Esophagus squamous epithelium (tissue), 5 donors: ENCODE measurements around the gene MRGPRX4. TPM values are rescaled to one million over a fixed set of nuclear protein-coding genes. Genes with fewer than 3 reads are reported as not detected.
"Not testable (repeated sequence)": the region's sequence is repeated elsewhere in the genome, so short reads cannot be mapped to it uniquely, and the experiment has no call there.

Source experiments
- DNase-seq: peaks from one replicate; lab custom pipeline; 2025; lab: John Stamatoyannopoulos, UW
- H3K27ac ChIP-seq, 4 donors: fragments of 200-600 bp; sonication (generic); one replicate each; pipeline ENCODE4 v1.5.1; 2016 to 2019; ENCODE audit warnings: mild to moderate bottlenecking in 1 of 4
- H3K27me3 ChIP-seq, 4 donors: fragments of 200-600 bp; sonication (generic); 1 replicate in 3 of 4; 2 replicates in 1 of 4; pipeline versions ENCODE4 v1.5.1 to v1.6.0; 2017 to 2021; ENCODE audit warnings: antibody characterized with exemption in 1 of 4
- H3K36me3 ChIP-seq, 3 donors: fragments of 200-600 bp; sonication (generic); one replicate each; pipeline ENCODE4 v1.5.1; 2016 to 2019
- H3K4me1 ChIP-seq, 3 donors: fragments of 200-600 bp; sonication (generic); one replicate each; pipeline ENCODE4 v1.5.1; 2017 to 2019
- H3K4me3 ChIP-seq, 4 donors: fragments of 200-600 bp; sonication (generic); 1 replicate in 3 of 4; 2 replicates in 1 of 4; pipeline ENCODE4 v1.5.1; 2016 to 2019; ENCODE audit warnings: mild to moderate bottlenecking in 2 of 4, moderate library complexity in 1 of 4
- H3K9me3 ChIP-seq, 3 donors: fragments of 200-600 bp; sonication (generic); one replicate each; pipeline ENCODE4 v1.5.1; 2016 to 2019
- CTCF ChIP-seq, 6 experiments: fragments of 450-650 bp in 4 of 6; fragments of 200-600 bp in 2 of 6; sonication (generic) in 2 of 6; IDR thresholded peaks; one replicate each; pipeline ENCODE4 v1.5.1; 2016 to 2019; ENCODE audit warnings: antibody characterized with exemption in 6 of 6, mild to moderate bottlenecking in 4 of 6, moderate library complexity in 4 of 6
- POLR2A ChIP-seq, 4 donors: fragments of 450-650 bp; IDR thresholded peaks; one replicate each; pipeline ENCODE4 v1.6.1; 2017; ENCODE audit warnings: antibody characterized with exemption in 4 of 4, mild to moderate bottlenecking in 4 of 4, moderate library complexity in 3 of 4
- WGBS, 2 donors: methylation state at CpG; one replicate each; pipeline ENCODE4 v1.1.5; 2018; 5-methylcytosine and 5-hydroxymethylcytosine counted together
- intact Hi-C: fragments of 100-400 bp; cut with DNase I; formaldehyde crosslinking; loops from one replicate; pipeline ENCODE4 v1.15.0; 2022
- total RNA-seq, 4 donors: library from RNA; depleted of rRNA; stranded (reverse); fragments of >200 nt; gene quantifications; one replicate each; pipeline ENCODE4 v1.1.0, GENCODE V29; 2016
- donor health status: DM: yes; HTN: yes; CAD: no.

MRGPRX4 gene
- total RNA-seq, 4 donors from 2014 or later: not detected

GRCh38 chr11:18191376-18191775, 18.7 kb downstream of the MRGPRX4 start:
- H3K9me3 ChIP-seq: no peaks in the 10 kb centered on the region

GRCh38 chr11:18193010-18193409, 20.4 kb downstream of the MRGPRX4 start:
- Histone ChIP-seq H3K36me3 (no peaks in the 10 kb centered on the region), H3K9me3 (no peaks in the 10 kb centered on the region), H3K4me3 (no peak overlapping the region), H3K4me1 (no peaks in the 10 kb centered on the region), H3K27ac (no peak overlapping the region), H3K27me3 (peaks cover 0 to 8% (median 0%) of the 10 kb centered on the region in 4 donors)
- intact Hi-C loops: no loop called here
- no peak for DNase-seq
- TF ChIP-seq CTCF (IDR thresholded peaks at IDR 0.05): no peak
- WGBS, 2 donors: 23 to 25% methylated on average over 3 to 4 of the region's 4 CpGs

More at GRCh38 chr11:18191376-18191775, 18.7 kb downstream of the MRGPRX4 start:
- DNase-seq: no peak
- peaks cover 0 to 11% (median 0%) of the 10 kb centered on the region in 4 donors for H3K27me3 ChIP-seq
- 73 to 91% methylated on average over 3 of the region's 3 CpGs for WGBS, 2 donors
- no peak overlapping the region for H3K27ac ChIP-seq
- H3K4me3 ChIP-seq: no peak overlapping the region
- TF ChIP-seq POLR2A (IDR thresholded peaks at IDR 0.05) (no peak), CTCF (IDR thresholded peaks at IDR 0.05) (no peak)
- intact Hi-C loops: no loop called here
- H3K4me1 ChIP-seq: no peaks in the 10 kb centered on the region
- H3K36me3 ChIP-seq: no peaks in the 10 kb centered on the region

GRCh38 chr11:18196532-18196931, 23.9 kb downstream of the MRGPRX4 start:
- Histone ChIP-seq H3K4me1 (no peaks in the 10 kb centered on the region), H3K4me3 (no peak overlapping the region), H3K36me3 (no peaks in the 10 kb centered on the region), H3K27ac (no peak overlapping the region), H3K9me3 (no peaks in the 10 kb centered on the region), H3K27me3 (peaks cover 0 to 8% (median 0%) of the 10 kb centered on the region in 4 donors)
- TF ChIP-seq POLR2A (IDR thresholded peaks at IDR 0.05) (no peak), CTCF (IDR thresholded peaks at IDR 0.05) (no peak)
- no peak for DNase-seq
- WGBS, 2 donors: 68 to 100% methylated on average over 2 of the region's 2 CpGs
- intact Hi-C loops: no loop called here

- WGBS, 2 donors: 44 to 54% methylated on average over 3 of the region's 3 CpGs
- not testable (repeated sequence) for H3K36me3 ChIP-seq
These were observed 25.1 kb downstream of the MRGPRX4 start for GRCh38 chr11:18197738-18198137.

GRCh38 chr11:18203723-18204122, 31.1 kb downstream of the MRGPRX4 start:
- H3K4me3 ChIP-seq: no peak overlapping the region
- H3K27me3 ChIP-seq: peaks cover 0 to 31% (median 0%) of the 10 kb centered on the region in 4 donors
- no peaks in the 10 kb centered on the region for H3K9me3 ChIP-seq
- no peak overlapping the region for H3K27ac ChIP-seq
- H3K36me3 ChIP-seq: no peaks in the 10 kb centered on the region
- no peak for TF ChIP-seq POLR2A (IDR thresholded peaks at IDR 0.05)
- no peak for TF ChIP-seq CTCF (IDR thresholded peaks at IDR 0.05)
- no peak for DNase-seq
- WGBS, 2 donors: 18 to 21% methylated on average over 5 to 6 of the region's 6 CpGs
- no peaks in the 10 kb centered on the region for H3K4me1 ChIP-seq
- intact Hi-C loops: no loop called here

More at GRCh38 chr11:18197738-18198137, 25.1 kb downstream of the MRGPRX4 start:
- DNase-seq, H3K4me3 ChIP-seq, intact Hi-C loops, H3K9me3 ChIP-seq, H3K4me1 ChIP-seq, H3K27me3 ChIP-seq, H3K27ac ChIP-seq: not testable (repeated sequence)

- Histone ChIP-seq H3K27me3 (peaks cover 0 to 36% (median 0%) of the 10 kb centered on the region in 4 donors), H3K27ac (no peak overlapping the region), H3K4me1 (no peaks in the 10 kb centered on the region), H3K36me3 (no peaks in the 10 kb centered on the region), H3K4me3 (no peak overlapping the region), H3K9me3 (no peaks in the 10 kb centered on the region)
- TF ChIP-seq POLR2A (IDR thresholded peaks at IDR 0.05) (no peak), CTCF (IDR thresholded peaks at IDR 0.05) (no peak)
- WGBS, 2 donors: 83 to 94% methylated on average over 1 to 2 of the region's 3 CpGs
- intact Hi-C loops: no loop called here
- no peak for DNase-seq
These were observed 31.6 kb downstream of the MRGPRX4 start for GRCh38 chr11:18204220-18204619.
